Measurements from ENCODE around the gene RNF169.
"Not testable (repeated sequence)": the region's sequence is repeated elsewhere in the genome, so short reads cannot be mapped to it uniquely, and the experiment has no call there.

RNF169 gene

GRCh38 chr11:74825596-74825995 is 76.9 kb downstream of the RNF169 start:
- not testable (repeated sequence) for DNase-seq

GRCh38 chr11:74826901-74827300 is 78.3 kb downstream of the RNF169 start:
- DNase-seq = peak; percentile 50

GRCh38 chr11:74837191-74837590 is 88.5 kb downstream of the RNF169 start:
- DNase-seq = no peak

GRCh38 chr11:74838188-74838587 is 89.5 kb downstream of the RNF169 start:
- no peak for DNase-seq

- DNase-seq = peak; percentile 82
Observed at GRCh38 chr11:74839446-74839845, 90.8 kb downstream of the RNF169 start.

GRCh38 chr11:74839971-74840370 is 91.3 kb downstream of the RNF169 start:
- peak; percentile 95 for DNase-seq

- no peak for DNase-seq
Observed at GRCh38 chr11:74840486-74840885, 91.8 kb downstream of the RNF169 start.

GRCh38 chr11:74842967-74843366 is 94.3 kb downstream of the RNF169 start:
- no peak for DNase-seq

- no peak for DNase-seq
Observed at GRCh38 chr11:74844072-74844471, 95.4 kb downstream of the RNF169 start.

- no peak for DNase-seq
Observed at GRCh38 chr11:74844865-74845264, 96.2 kb downstream of the RNF169 start.

- no peak for DNase-seq
Observed at GRCh38 chr11:74845978-74846517, 97.4 kb downstream of the RNF169 start.

- no peak for DNase-seq
Observed at GRCh38 chr11:74846770-74847169, 98.1 kb downstream of the RNF169 start.

- no peak for DNase-seq
Observed at GRCh38 chr11:74847395-74847794, 98.7 kb downstream of the RNF169 start.

- DNase-seq = no peak
Observed at GRCh38 chr11:74847895-74848294, 99.2 kb downstream of the RNF169 start.

- no peak for DNase-seq
Observed at GRCh38 chr11:74849525-74850391, 101.1 kb downstream of the RNF169 start.

- no peak for DNase-seq
Observed at GRCh38 chr11:74853223-74853622, 104.6 kb downstream of the RNF169 start.

GRCh38 chr11:74860743-74861142 is 112.1 kb downstream of the RNF169 start:
- no peak for DNase-seq

GRCh38 chr11:74863410-74863809 is 114.8 kb downstream of the RNF169 start:
- DNase-seq = no peak

GRCh38 chr11:74866557-74866956 is 117.9 kb downstream of the RNF169 start:
- DNase-seq = no peak

GRCh38 chr11:74870485-74870884 is 121.8 kb downstream of the RNF169 start:
- peak; percentile 87 for DNase-seq

- DNase-seq = peak; percentile 67
Observed at GRCh38 chr11:74871037-74871436, 122.4 kb downstream of the RNF169 start.

- peak; percentile 92 for DNase-seq
Observed at GRCh38 chr11:74877132-74877531, 128.5 kb downstream of the RNF169 start.

Data from OCI-M1 (cell line).